Measurements from ENCODE around the gene ZNF860.
"Not testable (repeated sequence)": the region's sequence is repeated elsewhere in the genome, so short reads cannot be mapped to it uniquely, and the experiment has no call there.

Gene ZNF860

GRCh38 chr3:32004113-32004765 lies 22.7 kb downstream of the ZNF860 start:
- DNase-seq (ENCODE audit: low read depth) = no peak
- TF ChIP-seq CTCF (IDR thresholded peaks at IDR 0.05; ENCODE audit: low read depth, low read length) (no peak), MYC (IDR thresholded peaks at IDR 0.05; ENCODE audit: low read depth, low read length) (no peak), POLR2A (IDR thresholded peaks at IDR 0.05; ENCODE audit: extremely low read depth, insufficient read length) (no peak), MAX (IDR thresholded peaks at IDR 0.05; ENCODE audit: low read depth, low read length) (no peak)
- no peak overlapping the region for H3K4me3 ChIP-seq (ENCODE audit: low read depth, low read length)

GRCh38 chr3:32009101-32009500 lies 27.6 kb downstream of the ZNF860 start:
- DNase-seq (ENCODE audit: low read depth) = no peak
- TF ChIP-seq MYC (IDR thresholded peaks at IDR 0.05; ENCODE audit: low read depth, low read length) = no peak
- no peak overlapping the region for H3K4me3 ChIP-seq (ENCODE audit: low read depth, low read length)

DNA sequence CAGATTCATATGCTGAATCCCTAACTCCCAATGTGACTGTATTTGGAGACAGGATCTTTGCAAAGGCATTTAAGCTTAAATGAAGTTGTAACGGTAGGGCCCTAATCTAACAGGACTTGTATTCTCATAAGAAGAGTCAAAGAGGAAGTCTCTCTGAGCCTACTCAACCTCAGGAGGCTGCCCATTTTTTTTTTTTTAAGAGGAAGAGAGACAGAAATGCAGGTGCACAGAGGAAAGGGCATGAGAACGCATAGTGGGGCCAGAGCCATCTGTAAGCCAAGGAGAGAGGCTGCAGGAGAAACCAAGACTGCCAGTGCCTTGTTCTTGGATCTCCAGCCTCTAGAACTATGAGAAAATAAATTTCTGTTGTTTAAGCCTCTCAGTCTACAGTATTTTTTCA lies 28.4 kb downstream of the ZNF860 start:
- TF ChIP-seq CTCF (IDR thresholded peaks at IDR 0.05; ENCODE audit: low read depth, low read length) (no peak), POLR2A (IDR thresholded peaks at IDR 0.05; ENCODE audit: extremely low read depth, insufficient read length) (no peak), MAX (IDR thresholded peaks at IDR 0.05; ENCODE audit: low read depth, low read length) (no peak), MYC (IDR thresholded peaks at IDR 0.05; ENCODE audit: low read depth, low read length) (no peak)
- DNase-seq (ENCODE audit: low read depth) = no peak
- H3K4me3 ChIP-seq (ENCODE audit: low read depth, low read length) = no peak overlapping the region

- not testable (repeated sequence) for H3K4me3 ChIP-seq (ENCODE audit: low read depth, low read length); DNase-seq (ENCODE audit: low read depth)
These were observed 29.1 kb downstream of the ZNF860 start for GRCh38 chr3:32010699-32011098.

GRCh38 chr3:32015638-32016037 lies 34.1 kb downstream of the ZNF860 start:
- DNase-seq (ENCODE audit: low read depth) = not testable (repeated sequence)

GRCh38 chr3:32017286-32017685 lies 35.7 kb downstream of the ZNF860 start:
- no peak for TF ChIP-seq MAX (IDR thresholded peaks at IDR 0.05; ENCODE audit: low read depth, low read length)
- no peak for TF ChIP-seq MYC (IDR thresholded peaks at IDR 0.05; ENCODE audit: low read depth, low read length)
- no peak for TF ChIP-seq POLR2A (IDR thresholded peaks at IDR 0.05; ENCODE audit: extremely low read depth, insufficient read length)
- no peak for TF ChIP-seq CTCF (IDR thresholded peaks at IDR 0.05; ENCODE audit: low read depth, low read length)
- no peak for DNase-seq (ENCODE audit: low read depth)
- H3K4me3 ChIP-seq (ENCODE audit: low read depth, low read length) = no peak overlapping the region

More at GRCh38 chr3:32015638-32016037, 34.1 kb downstream of the ZNF860 start:
- not testable (repeated sequence) for H3K4me3 ChIP-seq (ENCODE audit: low read depth, low read length)

- TF ChIP-seq CTCF (IDR thresholded peaks at IDR 0.05; ENCODE audit: low read depth, low read length) = peak; percentile 50
- no peak for TF ChIP-seq MAX (IDR thresholded peaks at IDR 0.05; ENCODE audit: low read depth, low read length)
- no peak for TF ChIP-seq POLR2A (IDR thresholded peaks at IDR 0.05; ENCODE audit: extremely low read depth, insufficient read length)
- no peak for TF ChIP-seq MYC (IDR thresholded peaks at IDR 0.05; ENCODE audit: low read depth, low read length)
- DNase-seq (ENCODE audit: low read depth) = peak; percentile 58
- no peak overlapping the region for H3K4me3 ChIP-seq (ENCODE audit: low read depth, low read length)
These were observed 37.4 kb downstream of the ZNF860 start for GRCh38 chr3:32018757-32019564.
